GM21723 (cell line): ENCODE results near the gene CCDC27.

Experiments used
- ATAC-seq: cut with Tn5 transposase; IDR thresholded peaks from one replicate; pipeline ENCODE4 v1.9.1; 2021; ENCODE audit warnings: mild to moderate bottlenecking, moderate library complexity; ENCODE audit not compliant: unreplicated experiment

Gene CCDC27

GRCh38 chr1:3816331-3817137 is 64.3 kb downstream of the CCDC27 start:
- no peak for ATAC-seq

GRCh38 chr1:3817138-3817740 is 65.0 kb downstream of the CCDC27 start:
- ATAC-seq: no peak

- ATAC-seq: no peak
Observed at GRCh38 chr1:3817821-3818597, 65.8 kb downstream of the CCDC27 start.

GRCh38 chr1:3819771-3820200 is 67.5 kb downstream of the CCDC27 start:
- ATAC-seq: no peak

GRCh38 chr1:3820316-3820715 is 68.1 kb downstream of the CCDC27 start:
- no peak for ATAC-seq

GRCh38 chr1:3821004-3821403 is 68.8 kb downstream of the CCDC27 start:
- ATAC-seq: no peak
